Stromal cell of bone marrow (primary cell): ENCODE data around the gene UBR4.
A peak's percentile ranks its signal among the peaks of the same experiment; 100 is the strongest.

ENCODE experiments used
- DNase-seq: peaks from one replicate; pipeline ENCODE4 v3.0.0-alpha.2; 2012; ENCODE audit warnings: low read depth

UBR4 gene

GRCh38 chr1:19139711-19140110, 70.4 kb downstream of the UBR4 start:
- no peak for DNase-seq

GRCh38 chr1:19138958-19139581, 71.0 kb downstream of the UBR4 start:
- DNase-seq, result no peak

- no peak for DNase-seq
Measured at GRCh38 chr1:19138331-19138730, 71.7 kb downstream of the UBR4 start.

- DNase-seq, result no peak
Measured at GRCh38 chr1:19137158-19137557, 72.9 kb downstream of the UBR4 start.

GRCh38 chr1:19133360-19133759, 76.7 kb downstream of the UBR4 start:
- no peak for DNase-seq

GRCh38 chr1:19130468-19130867, 79.6 kb downstream of the UBR4 start:
- DNase-seq, result no peak

- no peak for DNase-seq
Measured at GRCh38 chr1:19128968-19129514, 81.0 kb downstream of the UBR4 start.

- DNase-seq, result no peak
Measured at GRCh38 chr1:19124273-19124672, 85.8 kb downstream of the UBR4 start.

- no peak for DNase-seq
Measured at GRCh38 chr1:19123837-19124236, 86.2 kb downstream of the UBR4 start.

GRCh38 chr1:19122668-19123067, 87.4 kb downstream of the UBR4 start:
- no peak for DNase-seq

GRCh38 chr1:19121192-19121591, 88.9 kb downstream of the UBR4 start:
- no peak for DNase-seq

- no peak for DNase-seq
Measured at GRCh38 chr1:19120070-19120469, 90.0 kb downstream of the UBR4 start.

- no peak for DNase-seq
Measured at GRCh38 chr1:19115082-19115808, 94.8 kb downstream of the UBR4 start.

- no peak for DNase-seq
Measured at GRCh38 chr1:19113697-19114092, 96.4 kb downstream of the UBR4 start.

- DNase-seq, result no peak
Measured at GRCh38 chr1:19112891-19113696, 97.0 kb downstream of the UBR4 start.

GRCh38 chr1:19110257-19110927, 99.7 kb downstream of the UBR4 start:
- no peak for DNase-seq

GRCh38 chr1:19109545-19109944, 100.5 kb downstream of the UBR4 start:
- DNase-seq, result no peak

- DNase-seq, result peak; percentile 9
Measured at GRCh38 chr1:19101244-19101643, 108.8 kb downstream of the UBR4 start.

GRCh38 chr1:19100028-19100427, 110.0 kb downstream of the UBR4 start:
- DNase-seq, result no peak

- no peak for DNase-seq
Measured at GRCh38 chr1:19096990-19097389, 113.1 kb downstream of the UBR4 start.

- DNase-seq, result no peak
Measured at GRCh38 chr1:19096036-19096833, 113.8 kb downstream of the UBR4 start.
